B cell (primary cell): ENCODE measurements around the gene MYO1C. TPM values are rescaled to one million over a fixed set of nuclear protein-coding genes. Genes with fewer than 3 reads are reported as not detected.

Experiments
- ATAC-seq: fragments of 200-7000 bp; cut with Tn5 transposase; one replicate; pipeline ENCODE4 v1.10.0; 2021; ENCODE audit warnings: low read depth, mild to moderate bottlenecking, moderate number of reproducible peaks, moderate library complexity
- CTCF ChIA-PET: fragments of 350-600 bp; sonication (Branson Sonifier 250); formaldehyde crosslinking; loops from one replicate; lab custom pipeline; 2021; ENCODE audit warnings: antibody characterized with exemption, inconsistent platforms; lab: Charles Lee
- POLR2A ChIA-PET: fragments of 350-600 bp; sonication (Branson Sonifier 250); formaldehyde crosslinking; loops from one replicate; lab custom pipeline; 2021; ENCODE audit warnings: antibody characterized with exemption; lab: Charles Lee
- DNase-seq: peaks from one replicate; pipeline ENCODE4 v3.0.0; 2013
- H2AFZ ChIP-seq: 2 replicates; pipeline ENCODE4 v1.6.1; 2012; ENCODE audit warnings: mild to moderate bottlenecking, low read depth, low read length; ENCODE audit not compliant: insufficient read depth, poor library complexity, severe bottlenecking
- H3K27ac ChIP-seq, 2 donors: 1 replicate in 1 of 2; 2 replicates in 1 of 2; pipeline ENCODE4 v1.5.1; 2012 to 2013; ENCODE audit warnings: low read length in 2 of 2, mild to moderate bottlenecking in 2 of 2, moderate library complexity in 1 of 2
- H3K27me3 ChIP-seq, 4 experiments: fragments of 200-600 bp in 1 of 4; sonication (generic) in 1 of 4; replicated peaks in 1 of 4; 1 replicate in 2 of 4; 2 replicates in 2 of 4; pipeline versions ENCODE4 v1.6.1 to v1.7.0; 2013 to 2016; ENCODE audit warnings: low read length in 3 of 4, mild to moderate bottlenecking in 2 of 4, mixed read lengths in 1 of 4, moderate library complexity in 1 of 4; ENCODE audit not compliant: insufficient read depth in 4 of 4, control insufficient read depth in 3 of 4; ENCODE audit errors: control extremely low read depth in 1 of 4
- H3K36me3 ChIP-seq, 2 experiments: replicated peaks in 1 of 2; 1 replicate in 1 of 2; 2 replicates in 1 of 2; pipeline versions ENCODE4 v1.6.1 to v1.7.1; 2013; ENCODE audit warnings: low read length in 1 of 2; ENCODE audit not compliant: insufficient read depth in 2 of 2, control insufficient read depth in 1 of 2; ENCODE audit errors: control extremely low read depth in 1 of 2, extremely low read depth in 1 of 2
- H3K4me1 ChIP-seq, 2 donors: fragments of 200-600 bp in 1 of 2; sonication (generic) in 1 of 2; 1 replicate in 1 of 2; 2 replicates in 1 of 2; pipeline versions ENCODE4 v1.5.1 to v1.6.1; 2013 to 2017; ENCODE audit warnings: low read length in 2 of 2; ENCODE audit not compliant: control insufficient read depth in 2 of 2, insufficient read depth in 2 of 2
- H3K4me2 ChIP-seq: replicated peaks from 2 replicates; pipeline ENCODE3; 2012; ENCODE audit warnings: mild to moderate bottlenecking, low read depth, low read length; ENCODE audit not compliant: poor library complexity, severe bottlenecking
- H3K4me3 ChIP-seq, 5 experiments: fragments of 200-600 bp in 1 of 5; sonication (generic) in 1 of 5; 1 replicate in 3 of 5; 2 replicates in 2 of 5; pipeline versions ENCODE4 v1.5.1 to v1.7.0; 2011 to 2016; ENCODE audit warnings: low read length in 4 of 5, mild to moderate bottlenecking in 4 of 5, low read depth in 2 of 5, control low read depth in 1 of 5, moderate library complexity in 1 of 5; ENCODE audit not compliant: insufficient read depth in 1 of 5; ENCODE audit errors: control extremely low read depth in 1 of 5, extremely low read depth in 1 of 5
- H3K79me2 ChIP-seq: fragments of 200-600 bp; sonication (generic); one replicate; pipeline ENCODE4 v1.6.0; 2016; ENCODE audit warnings: low read length; ENCODE audit not compliant: control insufficient read depth, insufficient read depth
- H3K9ac ChIP-seq: fragments of 200-600 bp; sonication (generic); 2 replicates; pipeline ENCODE4 v1.6.1; 2017; ENCODE audit warnings: mild to moderate bottlenecking, low read length, moderate library complexity
- H3K9me3 ChIP-seq, 3 donors: one replicate each; pipeline versions ENCODE4 v1.6.1 to v1.7.1; 2013; ENCODE audit warnings: low read length in 2 of 3; ENCODE audit not compliant: control insufficient read depth in 2 of 3, insufficient read depth in 1 of 3; ENCODE audit errors: control extremely low read depth in 1 of 3
- H4K20me1 ChIP-seq: 2 replicates; pipeline ENCODE4 v1.6.0; 2012; ENCODE audit warnings: mild to moderate bottlenecking, low read length; ENCODE audit not compliant: insufficient read depth, control insufficient read depth, poor library complexity, severe bottlenecking
- H3K27ac Mint-ChIP-seq: one replicate; pipeline ENCODE4 v1.8.0; 2021; ENCODE audit warnings: mixed read lengths
- H3K27me3 Mint-ChIP-seq: one replicate; pipeline ENCODE4 v1.8.0; 2021; ENCODE audit warnings: mixed read lengths
- H3K4me1 Mint-ChIP-seq: one replicate; pipeline ENCODE4 v1.8.0; 2021; ENCODE audit warnings: mixed read lengths
- H3K4me3 Mint-ChIP-seq: one replicate; pipeline ENCODE4 v1.8.0; 2021; ENCODE audit warnings: mixed read lengths
- H3K9me3 Mint-ChIP-seq: one replicate; pipeline ENCODE4 v1.8.0; 2022; ENCODE audit warnings: mixed read lengths; ENCODE audit not compliant: insufficient read depth
- CTCF ChIP-seq: fragments of 200-600 bp; IDR thresholded peaks from one replicate; pipeline ENCODE4 v1.8.0; 2022; ENCODE audit warnings: antibody characterized with exemption, mild to moderate bottlenecking
- EZH2 ChIP-seq: IDR thresholded peaks from 2 replicates; pipeline ENCODE4 v1.6.1; 2012; ENCODE audit warnings: borderline replicate concordance, low read depth, mild to moderate bottlenecking, moderate library complexity, low read length; ENCODE audit not compliant: insufficient read depth, poor library complexity, severe bottlenecking
- WGBS: methylation state at CpG from one replicate; pipeline ENCODE4 v1.1.5; 2013; ENCODE audit warnings: missing lambda C conversion rate; ENCODE audit not compliant: insufficient coverage; 5-methylcytosine and 5-hydroxymethylcytosine counted together
- intact Hi-C: fragments of 100-400 bp; cut with micrococcal nuclease; formaldehyde crosslinking; loops from one replicate; pipeline ENCODE4 v1.10.0; 2022
- polyA plus RNA-seq: library from polyadenylated mRNA; depleted of rRNA; stranded (reverse); fragments of >200 nt; gene quantifications from 2 replicates; pipeline ENCODE4 v1.2.3, GENCODE V29; 2012
- total RNA-seq, 2 donors: library from RNA; stranded (reverse); fragments of 120-200 nt in 1 of 2; gene quantifications; 1 replicate in 1 of 2; 2 replicates in 1 of 2; pipeline versions ENCODE4 v1.2.3 to v1.2.4, GENCODE V29; 2013 to 2022

Gene MYO1C
- total and polyA plus RNA-seq, 2 donors (not counting 1 experiment from before 2014, with no cell fraction given), result 54.7 to 81.7 TPM

GRCh38 chr17:1416414-1416813, 76.1 kb downstream of the MYO1C start:
- ChIA-PET POLR2A (no interaction called here), CTCF (no interaction called here)
- Mint-ChIP-seq H3K4me3 (no peak overlapping the region), H3K27me3 (no peaks in the 10 kb centered on the region), H3K27ac (no peak overlapping the region), H3K9me3 (no peaks in the 10 kb centered on the region), H3K4me1 (peaks cover 2% of the 10 kb centered on the region)
- intact Hi-C loops, result no loop called here
- TF ChIP-seq CTCF (no peak), EZH2 (no peak)
- no peak overlapping the region for H3K4me2 ChIP-seq
- H3K36me3 ChIP-seq, result peaks cover 0 to 5% of the 10 kb centered on the region in 2 experiments
- H3K79me2 ChIP-seq, result no peaks in the 10 kb centered on the region
- ATAC-seq, result no peak
- no peaks in the 10 kb centered on the region for H3K4me1 ChIP-seq
- H3K9ac ChIP-seq, result no peak overlapping the region
- H2AFZ ChIP-seq, result no peak overlapping the region
- no peak for DNase-seq
- H3K9me3 ChIP-seq, result no peaks in the 10 kb centered on the region
- H3K27ac ChIP-seq, result no peak overlapping the region
- no peak overlapping the region for H3K4me3 ChIP-seq
- no peaks in the 10 kb centered on the region for H4K20me1 ChIP-seq
- no peaks in the 10 kb centered on the region for H3K27me3 ChIP-seq
- no CpG with 5 or more reads among the region's 5 CpGs for WGBS

GRCh38 chr17:1414634-1415033, 77.9 kb downstream of the MYO1C start:
- H3K9me3 Mint-ChIP-seq, result no peaks in the 10 kb centered on the region
- Histone ChIP-seq H2AFZ (no peak overlapping the region), H3K36me3 (no peaks in the 10 kb centered on the region), H3K4me3 (no peak overlapping the region), H3K4me2 (no peak overlapping the region), H3K27ac (no peak overlapping the region), H3K79me2 (peaks cover 3% of the 10 kb centered on the region), H3K4me1 (no peaks in the 10 kb centered on the region), H3K9ac (no peak overlapping the region), H3K27me3 (no peaks in the 10 kb centered on the region), H3K9me3 (no peaks in the 10 kb centered on the region), H4K20me1 (no peaks in the 10 kb centered on the region)
- POLR2A ChIA-PET, result interaction anchor here (0.6 kb wide), 1 partner anchor 37 kb away, joined by 3 read pairs; no protein-coding TSS in a partner anchor
- no peak for TF ChIP-seq CTCF
- TF ChIP-seq EZH2, result no peak
- CTCF ChIA-PET, result interaction anchor here (1.0 kb wide), 1 partner anchor 101 kb away, joined by 4 read pairs; no protein-coding TSS in a partner anchor
- H3K4me3 Mint-ChIP-seq, result no peak overlapping the region
- no peak for ATAC-seq
- H3K27ac Mint-ChIP-seq, result no peak overlapping the region
- DNase-seq, result no peak
- H3K27me3 Mint-ChIP-seq, result no peaks in the 10 kb centered on the region
- intact Hi-C loops, result no loop called here
- peaks cover 2% of the 10 kb centered on the region for H3K4me1 Mint-ChIP-seq
- WGBS, result 98% methylated on average over 10 of the region's 10 CpGs

Other genes with a start within 250 kb of the MYO1C start
- gene BHLHA9, start 222.2 kb downstream of the MYO1C start, total RNA-seq, result not detected in 2 replicates
- gene BHLHA9, start 222.2 kb downstream of the MYO1C start, polyA plus RNA-seq, result not detected in 2 replicates
- gene TRARG1, start 213.0 kb downstream of the MYO1C start, total RNA-seq, result not detected in 2 replicates
- gene TRARG1, start 213.0 kb downstream of the MYO1C start, polyA plus RNA-seq, result not detected in 2 replicates
- 149 and 151 TPM in 2 replicates for gene YWHAE, start 92.5 kb downstream of the MYO1C start, total RNA-seq
- gene YWHAE, start 92.5 kb downstream of the MYO1C start, polyA plus RNA-seq, result 54.3 and 106 TPM in 2 replicates
- 31.9 and 36.4 TPM in 2 replicates for gene CRK, start 36.5 kb downstream of the MYO1C start, total RNA-seq
- 8.2 and 9.3 TPM in 2 replicates for gene CRK, start 36.5 kb downstream of the MYO1C start, polyA plus RNA-seq
- 76.7 and 77.9 TPM in 2 replicates for gene INPP5K, start 23.9 kb upstream of the MYO1C start, total RNA-seq
- 53.8 and 69.6 TPM in 2 replicates for gene INPP5K, start 23.9 kb upstream of the MYO1C start, polyA plus RNA-seq
- gene PITPNA, start 70.1 kb upstream of the MYO1C start, total RNA-seq, result 89.3 and 90.9 TPM in 2 replicates
- gene PITPNA, start 70.1 kb upstream of the MYO1C start, polyA plus RNA-seq, result 25.7 and 27.2 TPM in 2 replicates
- gene SLC43A2, start 136.1 kb upstream of the MYO1C start, total RNA-seq, result 204 and 222 TPM in 2 replicates
- 26.2 and 34.1 TPM in 2 replicates for gene SLC43A2, start 136.1 kb upstream of the MYO1C start, polyA plus RNA-seq
- 3.4 and 3.7 TPM in 2 replicates for gene SCARF1, start 153.0 kb upstream of the MYO1C start, total RNA-seq
- gene SCARF1, start 153.0 kb upstream of the MYO1C start, polyA plus RNA-seq, result 0.54 and 0.74 TPM in 2 replicates
- gene RILP, start 157.2 kb upstream of the MYO1C start, total RNA-seq, result 7.0 and 9.4 TPM in 2 replicates
- gene RILP, start 157.2 kb upstream of the MYO1C start, polyA plus RNA-seq, result 1.1 and 2.0 TPM in 2 replicates
- gene PRPF8, start 192.2 kb upstream of the MYO1C start, total RNA-seq, result 418 and 423 TPM in 2 replicates
- 174 and 177 TPM in 2 replicates for gene PRPF8, start 192.2 kb upstream of the MYO1C start, polyA plus RNA-seq
- not detected in 2 replicates for gene TLCD2, start 217.7 kb upstream of the MYO1C start, total RNA-seq
- gene TLCD2, start 217.7 kb upstream of the MYO1C start, polyA plus RNA-seq, result 0.03 and 0.10 TPM in 2 replicates
- 102 and 105 TPM in 2 replicates for gene WDR81, start 232.0 kb upstream of the MYO1C start, total RNA-seq
- gene WDR81, start 232.0 kb upstream of the MYO1C start, polyA plus RNA-seq, result 48.8 and 52.7 TPM in 2 replicates